ENCODE data around the gene TFAP2D. TPM values are rescaled to one million over a fixed set of nuclear protein-coding genes. Genes with fewer than 3 reads are reported as not detected.

The TFAP2D gene
- not detected in 5 replicates for total RNA-seq (2022; extraction: Qiagen RNA extraction; ENCODE audit: low read depth)

DNA sequence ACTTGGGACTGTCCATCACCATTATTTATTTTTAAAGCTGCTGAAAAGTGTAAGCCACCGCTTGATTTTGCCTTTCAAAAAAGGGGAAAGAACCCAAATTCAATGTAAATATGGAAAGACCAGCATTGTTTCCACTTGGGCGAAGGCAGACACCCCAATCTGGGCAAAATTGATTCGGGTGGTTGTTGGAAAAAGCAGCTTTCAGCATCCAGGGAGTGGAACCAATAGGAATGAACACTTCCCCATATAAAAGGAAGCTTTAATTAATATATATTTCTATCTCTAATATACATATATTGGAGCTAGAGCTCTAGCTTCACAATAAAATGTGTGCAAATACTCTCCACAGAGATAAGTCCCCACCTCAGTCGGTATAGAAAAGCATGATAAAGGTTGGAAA, at the start of gene TFAP2D:
TSS of gene TFAP2D (plus strand) at position 301 of the 400 bp plus-strand sequence. CDS start 530 bp downstream, outside the sequence.

DNA sequence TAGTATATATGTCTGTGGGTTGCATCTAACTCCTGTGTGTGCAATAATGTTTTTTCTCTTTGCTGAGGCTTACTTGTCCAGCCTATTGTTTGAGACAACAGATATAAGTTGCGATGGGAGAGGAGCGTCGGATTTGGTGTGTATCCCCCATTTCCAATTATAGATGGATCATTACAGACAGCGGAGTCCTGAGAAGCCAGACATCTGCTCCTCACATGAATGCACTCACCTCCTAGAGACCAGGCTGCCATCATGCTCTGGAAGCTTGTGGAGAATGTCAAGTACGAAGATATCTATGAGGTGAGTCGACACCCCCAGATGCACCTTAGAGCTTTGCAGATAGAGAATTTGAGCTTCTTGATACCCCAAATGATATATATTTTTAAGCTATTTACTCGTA, 105.3 kb downstream of the TFAP2D start, which contains the start of gene TFAP2B:
TSS of gene TFAP2B (plus strand) at position 199 of the 400 bp plus-strand sequence. CDS start at position 220, 21 bp downstream.

Other genes with a start within 250 kb of the TFAP2D start
- gene TFAP2B, start 105.3 kb downstream of the TFAP2D start, total RNA-seq (2022; extraction: Qiagen RNA extraction; ENCODE audit: low read depth) = not detected in 5 replicates

All from A549 treated with CpdA at 1 μM for 4 hours (cell line).